ENCODE data around the gene SLC34A3.

GRCh38 chr9:137244486-137245449, 14.1 kb downstream of the SLC34A3 start:
- TF ChIP-seq CTCF (IDR thresholded peaks at IDR 0.05), result no peak
- TF ChIP-seq EZH2 (IDR thresholded peaks at IDR 0.05; ENCODE audit: borderline replicate concordance, insufficient read depth, low read depth, low read length, poor library complexity, severe bottlenecking), result no peak

Measured in B cell (primary cell).